Measurements from ENCODE around the gene CELSR2. TPM values are rescaled to one million over a fixed set of nuclear protein-coding genes. Genes with fewer than 3 reads are reported as not detected.

Gene CELSR2
- polyA plus RNA-seq, 2 of the 4 experiments (the other 2 are of a cell fraction), result 2.5 to 5.9 TPM

GRCh38 chr1:109259674-109260557 lies 10.6 kb downstream of the CELSR2 start (continued):
- TF ChIP-seq HMGXB4 (CRISPR knock-in tag; IDR thresholded peaks at IDR 0.05; ENCODE audit: borderline replicate concordance) (no peak), JUN (IDR thresholded peaks at IDR 0.05) (no peak), BHLHE40 (IDR thresholded peaks at IDR 0.05; ENCODE audit: low read depth, low read length) (no peak), POLR2A (IDR thresholded peaks at IDR 0.05; ENCODE audit: low read length) (no peak)

GRCh38 chr1:109261006-109261405 lies 11.7 kb downstream of the CELSR2 start:
- Histone ChIP-seq H3K27ac (no peak overlapping the region), H3K9me3 (no peaks in the 10 kb centered on the region), H3K4me2 (no peak overlapping the region), H3K4me1 (no peaks in the 10 kb centered on the region; the same call in 2 of the 3 replicates), H3K4me3 (no peak overlapping the region)
- POLR2A ChIA-PET, result no interaction called here
- DNase-seq (ENCODE audit: low read depth in 1 of 2, low spot score in 1 of 2), result no peak
- no peak for ATAC-seq
- no peak for FAIRE-seq
- 93% methylated on average over 13 of the region's 16 CpGs for whole genome bisulfite sequencing (ENCODE audit: missing lambda C conversion rate)
- CTCF ChIA-PET, result interaction anchor here (1.2 to 4.0 kb wide), 2 partner anchors 16 to 138 kb away, joined by 4 to 31 read pairs; no protein-coding TSS in a partner anchor
- no peak for TF ChIP-seq JUN (IDR thresholded peaks at IDR 0.05)
- no peak for TF ChIP-seq HOXB13 (CRISPR knock-in tag; IDR thresholded peaks at IDR 0.05; ENCODE audit: low read depth)
- no peak for TF ChIP-seq E2F6 (IDR thresholded peaks at IDR 0.05; ENCODE audit: borderline replicate concordance, low read depth)
- TF ChIP-seq MYC (IDR thresholded peaks at IDR 0.05; ENCODE audit: borderline replicate concordance, low read length), result no peak
- TF ChIP-seq HDAC2 (IDR thresholded peaks at IDR 0.05), result no peak
- TF ChIP-seq EHF (CRISPR knock-in tag; IDR thresholded peaks at IDR 0.05), result no peak
- no peak for TF ChIP-seq NFE2L2 (conservative IDR thresholded peaks at IDR 0.05; ENCODE audit: low read length)
- no peak for TF ChIP-seq ZFP36 (IDR thresholded peaks at IDR 0.05; ENCODE audit: borderline replicate concordance, partially characterized antibody)
- TF ChIP-seq CHD2 (IDR thresholded peaks at IDR 0.05; ENCODE audit: low read length, partially characterized antibody), result no peak
- TF ChIP-seq BCL3 (IDR thresholded peaks at IDR 0.05), result no peak
- TF ChIP-seq ESRRA (IDR thresholded peaks at IDR 0.05; ENCODE audit: borderline replicate concordance, low read length), result no peak
- TF ChIP-seq KDM1A (IDR thresholded peaks at IDR 0.05; ENCODE audit: low read depth), result no peak
- TF ChIP-seq POLR2AphosphoS2 (conservative IDR thresholded peaks at IDR 0.05; ENCODE audit: low read length), result no peak
- no peak for TF ChIP-seq CHD4 (IDR thresholded peaks at IDR 0.05; ENCODE audit: borderline replicate concordance)
- TF ChIP-seq EP300 (IDR thresholded peaks at IDR 0.05), result no peak
- no peak for TF ChIP-seq RNF2 (IDR thresholded peaks at IDR 0.05; ENCODE audit: borderline replicate concordance, low read depth)
- TF ChIP-seq ZSCAN20 (CRISPR knock-in tag; IDR thresholded peaks at IDR 0.05), result no peak

- no peaks in the 10 kb centered on the region for H3K9me3 ChIP-seq
- ATAC-seq (no peak), DNase-seq (ENCODE audit: low read depth in 1 of 2, low spot score in 1 of 2) (no peak), FAIRE-seq (no peak)
- TF ChIP-seq HEYL (CRISPR knock-in tag; IDR thresholded peaks at IDR 0.05), result no peak
- H3K4me2 ChIP-seq, result no peak overlapping the region
- H3K4me1 ChIP-seq, result no peaks in the 10 kb centered on the region; the same call in 2 of the 3 replicates
- no peak overlapping the region for H3K4me3 ChIP-seq
- ChIA-PET POLR2A (no interaction called here), CTCF (interaction anchor here (1.2 to 4.0 kb wide), 3 partner anchors 15 to 271 kb away, joined by 4 to 31 read pairs (median 12); no protein-coding TSS in a partner anchor)
- no peak overlapping the region for H3K27ac ChIP-seq
- 78% methylated on average over 5 of the region's 6 CpGs for WGBS (ENCODE audit: missing lambda C conversion rate)
Measured at GRCh38 chr1:109261578-109261977, 12.2 kb downstream of the CELSR2 start.

All from A549 (cell line).